SK-N-SH (cell line): Measurements from ENCODE around the gene HLA-DOB. TPM values are rescaled to one million over a fixed set of nuclear protein-coding genes. Genes with fewer than 3 reads are reported as not detected.

ENCODE experiments used
- CTCF ChIA-PET: fragments of 300-600, 350-600 bp; formaldehyde crosslinking; extraction: SDS; loops from one replicate; lab custom pipeline; 2021; lab: Yijun Ruan, JAX
- POLR2A ChIA-PET: fragments of 350-600 bp; sonication (Branson Sonifier 250); formaldehyde crosslinking; extraction: SDS; loops from one replicate; lab custom pipeline; 2020; ENCODE audit warnings: antibody characterized with exemption, inconsistent platforms; lab: Yijun Ruan, JAX
- DNase-seq: peaks from one replicate; pipeline ENCODE4 v3.0.0; 2012
- H2AFZ ChIP-seq: fragments of 200-600 bp; sonication (generic); 2 replicates; pipeline ENCODE4 v1.8.1; 2016; ENCODE audit warnings: antibody characterized with exemption, mild to moderate bottlenecking, low read depth
- H3F3A ChIP-seq: fragments of 200-600 bp; sonication (generic); replicated peaks from 2 replicates; pipeline ENCODE3; 2016; ENCODE audit warnings: antibody characterized with exemption, mild to moderate bottlenecking; ENCODE audit not compliant: insufficient read depth
- H3K27ac ChIP-seq, 2 experiments: fragments of 200-500 bp in 1 of 2; fragments of 200-600 bp in 1 of 2; sonication (Bioruptor generic) in 1 of 2; sonication (generic), shearing (Covaris generic) in 1 of 2; 2 replicates each; pipeline versions ENCODE4 v1.5.1 to v1.6.1; 2014 to 2016; ENCODE audit warnings: low read depth in 2 of 2, inconsistent platforms in 1 of 2, low read length in 1 of 2, mild to moderate bottlenecking in 1 of 2, mixed read lengths in 1 of 2
- H3K27me3 ChIP-seq: fragments of 200-600 bp; sonication (generic), shearing (Covaris generic); 2 replicates; pipeline ENCODE4 v1.6.1; 2016; ENCODE audit warnings: mixed run types; ENCODE audit not compliant: insufficient read depth
- H3K36me3 ChIP-seq, 2 experiments: fragments of 200-500 bp in 1 of 2; fragments of 200-600 bp in 1 of 2; sonication (Bioruptor generic) in 1 of 2; sonication (generic) in 1 of 2; replicated peaks in 1 of 2; 2 replicates each; pipeline versions ENCODE3 to v1.5.1; 2014 to 2016; ENCODE audit warnings: low read length in 1 of 2, mild to moderate bottlenecking in 1 of 2; ENCODE audit not compliant: insufficient read depth in 2 of 2, control insufficient read depth in 1 of 2
- H3K4me1 ChIP-seq, 2 experiments: fragments of 200-500 bp in 1 of 2; fragments of 200-600 bp in 1 of 2; sonication (Bioruptor generic) in 1 of 2; sonication (generic), shearing (Covaris generic) in 1 of 2; 2 replicates each; pipeline versions ENCODE4 v1.5.1 to v1.6.1; 2014 to 2016; ENCODE audit warnings: low read depth in 1 of 2, low read length in 1 of 2, mixed run types in 1 of 2; ENCODE audit not compliant: insufficient read depth in 2 of 2, control insufficient read depth in 1 of 2
- H3K4me2 ChIP-seq: fragments of 200-600 bp; sonication (generic), shearing (Covaris generic); 2 replicates; pipeline ENCODE4 v1.6.1; 2017; ENCODE audit warnings: mixed run types
- H3K4me3 ChIP-seq, 2 experiments: fragments of 200-500 bp in 1 of 2; fragments of 200-600 bp in 1 of 2; sonication (Bioruptor generic) in 1 of 2; sonication (generic), shearing (Covaris generic) in 1 of 2; 2 replicates each; pipeline versions ENCODE4 v1.5.1 to v1.8.1; 2014 to 2016; ENCODE audit warnings: low read depth in 2 of 2, inconsistent platforms in 1 of 2, low read length in 1 of 2, mild to moderate bottlenecking in 1 of 2, mixed read lengths in 1 of 2, moderate library complexity in 1 of 2
- H3K79me2 ChIP-seq: fragments of 200-600 bp; sonication (generic); 2 replicates; pipeline ENCODE4 v1.8.1; 2017; ENCODE audit warnings: mild to moderate bottlenecking; ENCODE audit not compliant: insufficient read depth
- H3K9ac ChIP-seq: fragments of 200-600 bp; sonication (generic); 2 replicates; pipeline ENCODE4 v1.6.1; 2017; ENCODE audit warnings: mixed run types
- H3K9me2 ChIP-seq: fragments of 200-600 bp; sonication (generic); 2 replicates; pipeline ENCODE4 v1.6.1; 2017; ENCODE audit warnings: mixed run types
- H3K9me3 ChIP-seq: fragments of 200-600 bp; sonication (generic); 2 replicates; pipeline ENCODE4 v1.6.1; 2017; ENCODE audit warnings: mixed run types, mild to moderate bottlenecking, moderate library complexity
- H4K20me1 ChIP-seq: fragments of 200-600 bp; sonication (generic); 2 replicates; pipeline ENCODE4 v1.6.1; 2017; ENCODE audit warnings: mild to moderate bottlenecking, mixed run types; ENCODE audit not compliant: insufficient read depth
- CHD2 ChIP-seq: fragments of 150-350 bp; IDR thresholded peaks from 2 replicates; pipeline ENCODE4 v1.6.1; 2018; ENCODE audit warnings: low read length; ENCODE audit not compliant: partially characterized antibody
- EP300 ChIP-seq, 2 experiments: IDR thresholded peaks; 2 replicates each; pipeline versions ENCODE4 v1.4.0 to v1.6.1; 2012; ENCODE audit warnings: borderline replicate concordance in 1 of 2, low read depth in 1 of 2, low read length in 1 of 2
- EZH2phosphoT487 ChIP-seq: fragments of 200-600 bp; sonication (generic); IDR thresholded peaks from 2 replicates; pipeline ENCODE4 v1.6.1; 2017; ENCODE audit warnings: low read depth, mixed run types, mild to moderate bottlenecking, antibody characterized with exemption, moderate library complexity, borderline replicate concordance
- FOXJ3 ChIP-seq: sonication (generic); formaldehyde crosslinking; IDR thresholded peaks from 2 replicates; pipeline ENCODE4 v1.5.1; 2020; ENCODE audit warnings: mild to moderate bottlenecking, missing genetic modification reagents
- GATA2 ChIP-seq: sonication (generic); formaldehyde crosslinking; IDR thresholded peaks from 2 replicates; pipeline ENCODE4 v1.5.0; 2020; ENCODE audit warnings: mild to moderate bottlenecking, missing genetic modification reagents
- JUND ChIP-seq: IDR thresholded peaks from 2 replicates; pipeline ENCODE4 v1.4.0; 2012
- MEF2A ChIP-seq: IDR thresholded peaks from 2 replicates; pipeline ENCODE4 v1.4.0; 2012; ENCODE audit warnings: low read depth, borderline replicate concordance
- NRF1 ChIP-seq: IDR thresholded peaks from 2 replicates; pipeline ENCODE4 v1.6.1; 2012; ENCODE audit warnings: low read depth, mild to moderate bottlenecking, low read length
- RAD21 ChIP-seq: IDR thresholded peaks from 2 replicates; pipeline ENCODE4 v1.6.1; 2012; ENCODE audit warnings: mild to moderate bottlenecking, low read length
- RXRA ChIP-seq: IDR thresholded peaks from 2 replicates; pipeline ENCODE4 v1.4.0; 2012; ENCODE audit warnings: low read depth, mild to moderate bottlenecking, borderline replicate concordance
- SMC3 ChIP-seq: IDR thresholded peaks from 2 replicates; pipeline ENCODE4 v1.6.1; 2012; ENCODE audit warnings: low read depth, low read length, improper control_type of control experiment
- TAF1 ChIP-seq: IDR thresholded peaks from 2 replicates; pipeline ENCODE4 v1.6.1; 2012; ENCODE audit warnings: low read depth, mild to moderate bottlenecking, low read length, moderate library complexity, borderline replicate concordance
- TCF12 ChIP-seq: IDR thresholded peaks from 2 replicates; pipeline ENCODE4 v1.4.0; 2012
- YY1 ChIP-seq: IDR thresholded peaks from 2 replicates; pipeline ENCODE4 v1.4.0; 2012; ENCODE audit warnings: low read depth, mild to moderate bottlenecking
- WGBS: methylation state at CpG from one replicate; pipeline ENCODE4 v1.1.6; 2017; ENCODE audit warnings: low lambda C conversion rate; 5-methylcytosine and 5-hydroxymethylcytosine counted together
- polyA plus RNA-seq, 3 experiments: library from polyadenylated mRNA; depleted of rRNA; stranded (reverse); fragments of >200 nt; gene quantifications; 2 replicates each; pipeline ENCODE4 v1.2.3, GENCODE V29; 2012
- TF ChIP-seq, protein P1 (sequence below): IDR thresholded peaks from 2 replicates; pipeline ENCODE4; 2012
- TF ChIP-seq, protein P2 (sequence below): IDR thresholded peaks from 2 replicates; pipeline ENCODE4 v1.6.1; 2012; ENCODE audit warnings: mild to moderate bottlenecking, low read depth, low read length, moderate library complexity

HLA-DOB gene
- polyA plus RNA-seq, 1 of the 3 experiments (the other 2 are of a cell fraction) = not detected

DNA sequence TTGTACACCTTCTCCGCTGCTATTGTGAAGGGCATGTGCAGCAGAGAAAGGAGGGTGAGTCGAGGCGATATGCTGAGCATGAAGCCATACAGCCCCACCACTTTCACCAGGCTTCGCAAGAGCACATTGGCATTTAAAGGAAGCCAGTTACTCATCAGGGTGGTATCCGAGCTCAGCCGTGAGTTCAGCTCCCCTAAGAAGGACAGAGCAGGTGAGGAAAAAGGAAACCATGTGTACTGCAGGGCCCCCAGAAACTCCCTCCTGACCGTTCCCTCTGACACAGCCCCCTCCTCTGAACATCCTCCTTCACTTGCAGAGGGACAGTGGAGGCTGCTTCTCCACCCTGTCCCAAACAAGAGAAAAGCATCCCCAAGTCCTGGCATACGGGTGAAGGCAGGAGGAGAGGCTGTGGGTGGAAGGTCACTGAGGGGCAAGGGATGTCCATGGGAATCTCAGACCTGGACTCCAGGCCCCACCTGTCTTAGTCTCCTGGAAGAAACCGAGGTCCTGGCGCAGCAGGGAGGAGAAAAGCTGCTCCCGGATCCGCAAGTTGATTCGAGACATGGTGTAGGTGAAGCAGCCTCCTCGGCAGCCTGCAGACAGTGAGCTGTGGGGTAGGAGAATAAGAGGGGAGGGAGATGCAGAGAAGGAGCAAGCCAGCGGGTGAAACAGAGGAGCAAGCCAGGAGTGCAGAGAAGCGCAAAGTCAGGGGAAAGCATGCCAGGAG, 18.5 kb upstream of the HLA-DOB start:
- peaks cover 8% of the 10 kb centered on the region for H3F3A ChIP-seq
- H3K4me1 ChIP-seq = peaks cover 0 to 7% of the 10 kb centered on the region in 2 experiments; a peak in 1 of 4 replicates
- no peak for TF ChIP-seq TCF12
- TF ChIP-seq CHD2 = no peak
- no peak for TF ChIP-seq FOXJ3 (CRISPR knock-in tag)
- no peak for TF ChIP-seq YY1
- no peak for TF ChIP-seq NRF1
- TF ChIP-seq MEF2A = no peak
- TF ChIP-seq RAD21 = no peak
- TF ChIP-seq, protein P1, sequence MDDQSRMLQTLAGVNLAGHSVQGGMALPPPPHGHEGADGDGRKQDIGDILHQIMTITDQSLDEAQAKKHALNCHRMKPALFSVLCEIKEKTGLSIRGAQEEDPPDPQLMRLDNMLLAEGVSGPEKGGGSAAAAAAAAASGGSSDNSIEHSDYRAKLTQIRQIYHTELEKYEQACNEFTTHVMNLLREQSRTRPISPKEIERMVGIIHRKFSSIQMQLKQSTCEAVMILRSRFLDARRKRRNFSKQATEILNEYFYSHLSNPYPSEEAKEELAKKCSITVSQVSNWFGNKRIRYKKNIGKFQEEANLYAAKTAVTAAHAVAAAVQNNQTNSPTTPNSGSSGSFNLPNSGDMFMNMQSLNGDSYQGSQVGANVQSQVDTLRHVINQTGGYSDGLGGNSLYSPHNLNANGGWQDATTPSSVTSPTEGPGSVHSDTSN = no peak
- TF ChIP-seq GATA2 (CRISPR knock-in tag) = no peak
- TF ChIP-seq RXRA = no peak
- no peak for TF ChIP-seq EP300 (IDR thresholded peaks at IDR 0.05; ENCODE audit: borderline replicate concordance in 1 of 2, low read depth in 1 of 2, low read length in 1 of 2)
- TF ChIP-seq TAF1 = no peak
- peaks cover 8 to 13% of the 10 kb centered on the region in 2 experiments for H3K36me3 ChIP-seq
- no peak overlapping the region for H3K27ac ChIP-seq
- H4K20me1 ChIP-seq = no peaks in the 10 kb centered on the region
- no peak overlapping the region for H2AFZ ChIP-seq
- H3K4me2 ChIP-seq = no peak overlapping the region
- H3K9me3 ChIP-seq = no peaks in the 10 kb centered on the region
- ChIA-PET POLR2A (no interaction called here), CTCF (interaction anchor here (2.6 kb wide), 1 partner anchor 19 kb away, joined by 7 read pairs; the partner anchor contains the start of genes PSMB9 and TAP1)
- H3K27me3 ChIP-seq = no peaks in the 10 kb centered on the region
- H3K4me3 ChIP-seq = no peak overlapping the region
- no peak overlapping the region for H3K9ac ChIP-seq
- WGBS = 96% methylated on average over 14 of the region's 16 CpGs
- H3K9me2 ChIP-seq = no peaks in the 10 kb centered on the region
- no peak for DNase-seq
- no peaks in the 10 kb centered on the region for H3K79me2 ChIP-seq

DNA sequence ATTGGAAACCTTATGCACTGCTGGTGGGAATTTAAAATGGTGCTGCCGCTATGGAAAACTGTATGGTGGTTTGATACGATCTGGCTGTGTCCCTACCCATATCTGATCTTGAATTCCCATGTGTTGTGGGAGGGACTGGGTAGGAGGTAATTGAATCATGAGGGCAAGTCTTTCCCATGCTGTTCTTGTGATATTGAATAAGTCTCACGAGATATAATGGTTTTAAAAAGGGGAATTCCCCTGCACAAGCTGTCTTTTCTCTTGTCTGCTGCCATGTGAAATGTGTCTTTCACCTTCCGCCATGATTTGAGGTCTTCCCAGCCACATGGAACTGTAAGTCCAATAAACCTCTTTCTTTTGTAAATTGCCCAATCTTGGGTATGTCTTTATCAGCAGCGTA, 16.9 kb upstream of the HLA-DOB start:
- no peak overlapping the region for H3K27ac ChIP-seq
- H3K9ac ChIP-seq = no peak overlapping the region
- no peak overlapping the region for H3K4me2 ChIP-seq
- H3K4me3 ChIP-seq = no peak overlapping the region
- WGBS = 78% methylated on average over 5 of the region's 5 CpGs
- no peaks in the 10 kb centered on the region for H3K9me2 ChIP-seq
- H3F3A ChIP-seq = peaks cover under 1% of the 10 kb centered on the region
- H3K27me3 ChIP-seq = no peaks in the 10 kb centered on the region
- H2AFZ ChIP-seq = no peak overlapping the region
- H3K36me3 ChIP-seq = peaks cover 8 to 20% of the 10 kb centered on the region in 2 experiments
- no peaks in the 10 kb centered on the region for H3K9me3 ChIP-seq
- ChIA-PET CTCF (interaction anchor here (2.6 to 3.2 kb wide), 2 partner anchors 20 to 35 kb away, joined by 7 to 20 read pairs; partner anchors contain the start of genes PSMB9 and TAP1), POLR2A (no interaction called here)
- no peaks in the 10 kb centered on the region for H4K20me1 ChIP-seq
- TF ChIP-seq EP300 (IDR thresholded peaks at IDR 0.05; ENCODE audit: borderline replicate concordance in 1 of 2, low read depth in 1 of 2, low read length in 1 of 2) = no peak
- TF ChIP-seq MEF2A = no peak
- TF ChIP-seq YY1 = no peak
- TF ChIP-seq EZH2phosphoT487 = no peak
- TF ChIP-seq, protein P2, sequence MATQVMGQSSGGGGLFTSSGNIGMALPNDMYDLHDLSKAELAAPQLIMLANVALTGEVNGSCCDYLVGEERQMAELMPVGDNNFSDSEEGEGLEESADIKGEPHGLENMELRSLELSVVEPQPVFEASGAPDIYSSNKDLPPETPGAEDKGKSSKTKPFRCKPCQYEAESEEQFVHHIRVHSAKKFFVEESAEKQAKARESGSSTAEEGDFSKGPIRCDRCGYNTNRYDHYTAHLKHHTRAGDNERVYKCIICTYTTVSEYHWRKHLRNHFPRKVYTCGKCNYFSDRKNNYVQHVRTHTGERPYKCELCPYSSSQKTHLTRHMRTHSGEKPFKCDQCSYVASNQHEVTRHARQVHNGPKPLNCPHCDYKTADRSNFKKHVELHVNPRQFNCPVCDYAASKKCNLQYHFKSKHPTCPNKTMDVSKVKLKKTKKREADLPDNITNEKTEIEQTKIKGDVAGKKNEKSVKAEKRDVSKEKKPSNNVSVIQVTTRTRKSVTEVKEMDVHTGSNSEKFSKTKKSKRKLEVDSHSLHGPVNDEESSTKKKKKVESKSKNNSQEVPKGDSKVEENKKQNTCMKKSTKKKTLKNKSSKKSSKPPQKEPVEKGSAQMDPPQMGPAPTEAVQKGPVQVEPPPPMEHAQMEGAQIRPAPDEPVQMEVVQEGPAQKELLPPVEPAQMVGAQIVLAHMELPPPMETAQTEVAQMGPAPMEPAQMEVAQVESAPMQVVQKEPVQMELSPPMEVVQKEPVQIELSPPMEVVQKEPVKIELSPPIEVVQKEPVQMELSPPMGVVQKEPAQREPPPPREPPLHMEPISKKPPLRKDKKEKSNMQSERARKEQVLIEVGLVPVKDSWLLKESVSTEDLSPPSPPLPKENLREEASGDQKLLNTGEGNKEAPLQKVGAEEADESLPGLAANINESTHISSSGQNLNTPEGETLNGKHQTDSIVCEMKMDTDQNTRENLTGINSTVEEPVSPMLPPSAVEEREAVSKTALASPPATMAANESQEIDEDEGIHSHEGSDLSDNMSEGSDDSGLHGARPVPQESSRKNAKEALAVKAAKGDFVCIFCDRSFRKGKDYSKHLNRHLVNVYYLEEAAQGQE = no peak
- no peak for TF ChIP-seq FOXJ3 (CRISPR knock-in tag)
- no peak for TF ChIP-seq JUND
- no peak for TF ChIP-seq SMC3
- H3K79me2 ChIP-seq = no peaks in the 10 kb centered on the region
- H3K4me1 ChIP-seq = peaks cover 0 to 7% of the 10 kb centered on the region in 2 experiments; a peak in 1 of 4 replicates
- DNase-seq = no peak
